Measurements from ENCODE around the gene GRIP2.

GRCh38 chr3:14450922-14451606 is 89.1 kb downstream of the GRIP2 start:
- no peak for TF ChIP-seq CTCF (IDR thresholded peaks at IDR 0.05; ENCODE audit: insufficient read depth, low read depth, low read length)
- no peak for TF ChIP-seq EZH2 (IDR thresholded peaks at IDR 0.05; ENCODE audit: insufficient read depth, low read length)

Measured in astrocyte (in vitro differentiated cells and primary cell).